ENCODE data around the gene HRK. TPM values are rescaled to one million over a fixed set of nuclear protein-coding genes. Genes with fewer than 3 reads are reported as not detected.

HRK gene
- total RNA-seq, 1 donor from 2014 or later = not detected

DNA sequence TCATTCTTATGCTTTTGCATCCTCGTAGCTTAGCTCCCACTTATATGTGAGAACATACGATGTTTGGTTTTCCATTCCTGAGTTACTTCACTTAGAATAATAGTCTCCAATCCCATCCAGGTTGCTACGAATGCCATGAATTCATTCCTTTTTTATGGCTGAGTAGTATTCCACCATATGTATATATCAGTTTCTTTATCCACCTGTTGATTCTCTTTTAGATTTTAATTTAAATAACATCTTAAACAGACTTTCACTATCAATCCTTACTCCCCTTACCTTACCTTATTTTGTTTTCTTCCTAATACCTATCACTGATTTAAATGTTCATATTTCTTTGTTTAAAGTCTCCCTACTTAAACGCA lies 29.0 kb upstream of the HRK start:
- no peak for TF ChIP-seq CTCF (IDR thresholded peaks at IDR 0.05; ENCODE audit: insufficient read depth, low read length, severe bottlenecking)
- no peak for FAIRE-seq
- peak overlapping the region; percentile 81 for H3K4me3 ChIP-seq (ENCODE audit: low read depth, low read length)

DNA sequence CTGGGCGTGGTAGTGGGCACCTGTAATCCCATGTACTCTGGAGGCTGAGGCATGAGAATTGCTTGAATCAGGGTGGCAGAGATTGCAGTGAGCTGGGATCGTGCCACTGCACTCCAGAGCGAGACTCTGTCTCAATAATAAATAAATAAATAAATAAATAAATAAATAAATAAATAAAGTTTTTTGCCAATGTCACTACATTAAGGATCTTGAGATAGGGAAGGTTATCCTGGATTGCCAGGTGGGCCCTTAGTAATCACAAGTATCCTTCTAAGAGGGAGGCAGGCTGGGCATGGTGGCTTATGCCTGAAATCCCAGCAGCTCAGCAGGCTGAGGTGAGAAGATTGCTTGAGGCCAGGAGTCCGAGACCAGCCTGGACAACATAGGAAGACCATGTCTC lies 25.0 kb upstream of the HRK start:
- H3K4me3 ChIP-seq (ENCODE audit: low read depth, low read length) = no peak overlapping the region
- TF ChIP-seq CTCF (IDR thresholded peaks at IDR 0.05; ENCODE audit: insufficient read depth, low read length, severe bottlenecking) = no peak
- no peak for FAIRE-seq
- no peaks in the 10 kb centered on the region for H3K27me3 ChIP-seq (ENCODE audit: control insufficient read depth, insufficient read depth, low read length)
- no peak for DNase-seq (ENCODE audit: low read depth)
- H3K36me3 ChIP-seq (ENCODE audit: control insufficient read depth, insufficient read depth, low read length) = no peaks in the 10 kb centered on the region

More for the DNA sequence above, 29.0 kb upstream of the HRK start:
- H3K27me3 ChIP-seq (ENCODE audit: control insufficient read depth, insufficient read depth, low read length) = no peaks in the 10 kb centered on the region
- no peaks in the 10 kb centered on the region for H3K36me3 ChIP-seq (ENCODE audit: control insufficient read depth, insufficient read depth, low read length)
- no peak for DNase-seq (ENCODE audit: low read depth)

DNA sequence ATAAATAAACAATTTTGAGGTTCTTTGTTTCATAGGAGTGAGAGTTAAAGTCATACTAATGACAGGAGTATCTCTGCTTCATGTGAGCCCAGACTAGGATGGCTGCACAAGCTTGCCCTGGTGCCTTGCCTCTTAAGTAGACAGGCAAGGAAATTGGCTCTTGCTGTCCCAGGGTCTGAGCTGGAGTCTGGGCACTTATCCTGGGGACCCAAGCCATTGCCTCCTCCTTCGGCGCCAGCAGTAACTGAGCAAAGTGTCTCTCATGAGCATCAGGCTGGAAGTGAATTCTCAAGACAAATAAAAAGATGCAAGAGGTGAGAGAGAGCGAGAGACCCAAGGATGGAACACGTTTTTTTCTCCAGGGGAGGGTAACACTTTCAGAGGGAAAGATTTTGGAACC lies 22.6 kb upstream of the HRK start:
- no peak overlapping the region for H3K4me3 ChIP-seq (ENCODE audit: low read depth, low read length)

GRCh38 chr12:116901612-116902011 lies 20.4 kb upstream of the HRK start:
- FAIRE-seq = no peak
- TF ChIP-seq CTCF (IDR thresholded peaks at IDR 0.05; ENCODE audit: insufficient read depth, low read length, severe bottlenecking) = no peak
- H3K36me3 ChIP-seq (ENCODE audit: control insufficient read depth, insufficient read depth, low read length) = no peaks in the 10 kb centered on the region
- peaks cover 2% of the 10 kb centered on the region for H3K27me3 ChIP-seq (ENCODE audit: control insufficient read depth, insufficient read depth, low read length)
- H3K4me3 ChIP-seq (ENCODE audit: low read depth, low read length) = no peak overlapping the region
- DNase-seq (ENCODE audit: low read depth) = no peak

More for the DNA sequence above, 22.6 kb upstream of the HRK start:
- no peak for FAIRE-seq
- H3K27me3 ChIP-seq (ENCODE audit: control insufficient read depth, insufficient read depth, low read length) = peaks cover 2% of the 10 kb centered on the region
- no peak for DNase-seq (ENCODE audit: low read depth)
- no peaks in the 10 kb centered on the region for H3K36me3 ChIP-seq (ENCODE audit: control insufficient read depth, insufficient read depth, low read length)
- TF ChIP-seq CTCF (IDR thresholded peaks at IDR 0.05; ENCODE audit: insufficient read depth, low read length, severe bottlenecking) = no peak

DNA sequence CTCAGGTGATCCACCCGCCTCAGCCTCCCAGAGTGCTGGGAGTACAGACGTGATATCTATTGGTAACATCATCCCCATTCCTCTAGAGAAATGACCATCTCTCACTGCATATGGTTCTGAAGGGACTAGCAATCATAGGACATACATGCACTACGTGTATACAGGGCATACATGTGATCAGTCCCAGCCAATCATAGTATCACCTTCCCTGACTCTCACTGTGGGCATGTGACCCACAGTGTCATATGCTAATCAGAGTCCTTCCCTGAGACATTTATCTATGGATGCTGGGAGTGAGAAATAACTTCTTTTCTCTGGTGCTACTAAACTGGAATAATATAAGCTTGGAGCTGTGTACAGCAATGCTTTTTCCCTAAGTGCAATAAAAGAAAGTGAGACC lies 17.4 kb upstream of the HRK start:
- DNase-seq (ENCODE audit: low read depth) (no peak), FAIRE-seq (no peak)
- H3K36me3 ChIP-seq (ENCODE audit: control insufficient read depth, insufficient read depth, low read length) = no peaks in the 10 kb centered on the region
- no peak overlapping the region for H3K4me3 ChIP-seq (ENCODE audit: low read depth, low read length)
- H3K27me3 ChIP-seq (ENCODE audit: control insufficient read depth, insufficient read depth, low read length) = peaks cover 2% of the 10 kb centered on the region
- no peak for TF ChIP-seq CTCF (IDR thresholded peaks at IDR 0.05; ENCODE audit: insufficient read depth, low read length, severe bottlenecking)

GRCh38 chr12:116897476-116897875 lies 16.2 kb upstream of the HRK start:
- Histone ChIP-seq H3K4me3 (ENCODE audit: low read depth, low read length) (no peak overlapping the region), H3K36me3 (ENCODE audit: control insufficient read depth, insufficient read depth, low read length) (no peaks in the 10 kb centered on the region), H3K27me3 (ENCODE audit: control insufficient read depth, insufficient read depth, low read length) (peaks cover 2% of the 10 kb centered on the region)
- TF ChIP-seq CTCF (IDR thresholded peaks at IDR 0.05; ENCODE audit: insufficient read depth, low read length, severe bottlenecking) = no peak
- DNase-seq (ENCODE audit: low read depth) = no peak
- FAIRE-seq = no peak

All from bronchial epithelial cell (primary cell).